ENCODE data around the gene OVCA2. TPM values are rescaled to one million over a fixed set of nuclear protein-coding genes. Genes with fewer than 3 reads are reported as not detected.
A peak's percentile ranks its signal among the peaks of the same experiment; 100 is the strongest.

OVCA2 gene
- total RNA-seq, 1 experiment from 2014 or later: 50.2 TPM

DNA sequence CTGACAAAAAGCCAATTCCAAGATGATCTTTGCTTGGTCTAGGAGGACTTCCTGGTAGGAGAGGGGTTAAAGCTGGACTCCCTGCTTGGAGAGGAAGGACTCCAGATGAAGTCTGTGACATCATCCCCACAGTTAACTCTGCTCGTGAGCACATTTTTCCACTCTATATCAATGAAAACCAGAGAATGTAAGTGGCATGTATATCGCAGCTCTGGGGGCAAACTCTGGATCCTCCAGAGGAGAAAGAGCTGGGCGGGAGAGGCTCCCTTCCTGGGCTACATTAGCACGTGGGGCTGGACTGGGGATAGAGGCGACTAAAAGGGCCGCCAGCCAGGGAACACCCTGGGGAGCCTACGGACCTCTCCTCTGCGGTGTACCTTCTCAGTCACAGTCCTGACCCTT lies 47.2 kb downstream of the OVCA2 start:
- Histone ChIP-seq H4K20me1 (ENCODE audit: insufficient read depth, low read depth, low read length) (no peaks in the 10 kb centered on the region), H3K4me2 (ENCODE audit: low read depth, low read length, poor library complexity, severe bottlenecking) (peak overlapping the region; percentile 62), H3K4me1 (ENCODE audit: low read length) (peaks cover 53% of the 10 kb centered on the region), H3K9me3 (ENCODE audit: low read length) (no peaks in the 10 kb centered on the region), H3K9me2 (replicated peaks; ENCODE audit: insufficient read depth, low read length) (no peaks in the 10 kb centered on the region), H3K4me3 (ENCODE audit: low read length) (peak overlapping the region; percentile 63; the same call in 1 of the 2 replicates), H3K27ac (ENCODE audit: low read length) (peak overlapping the region; percentile 72), H2AFZ (ENCODE audit: low read length) (peak overlapping the region; percentile 51; the same call in 1 of the 2 replicates), H3K36me3 (ENCODE audit: insufficient read depth, low read length) (no peaks in the 10 kb centered on the region), H3K27me3 (ENCODE audit: low read length) (no peaks in the 10 kb centered on the region), H3K79me2 (ENCODE audit: low read length) (no peaks in the 10 kb centered on the region), H3K9ac (ENCODE audit: low read length) (peak overlapping the region; percentile 69)
- no peak for DNase-seq

DNA sequence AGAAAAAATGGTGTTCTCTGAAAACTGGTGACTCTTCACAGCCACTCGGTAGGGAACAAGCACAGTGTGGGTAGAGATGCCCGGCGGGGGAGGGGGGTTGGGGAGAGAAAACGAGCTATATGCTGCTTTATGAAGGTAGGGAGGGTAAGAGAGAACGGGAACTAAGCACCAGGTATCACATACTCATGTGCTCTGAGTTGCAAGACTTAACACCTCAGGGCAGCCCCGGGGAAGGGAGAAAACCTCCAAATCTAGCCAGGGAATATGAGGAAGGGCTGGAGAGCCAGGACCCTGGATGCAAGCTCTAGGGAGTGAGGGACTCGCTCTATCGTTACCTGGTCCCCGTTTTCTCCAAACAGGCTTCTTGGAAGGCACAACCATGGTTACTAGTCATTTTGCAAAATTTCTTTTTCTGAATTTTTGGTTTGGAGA lies 48.4 kb downstream of the OVCA2 start:
- no peaks in the 10 kb centered on the region for H3K27me3 ChIP-seq (ENCODE audit: low read length)
- H2AFZ ChIP-seq (ENCODE audit: low read length): no peak overlapping the region
- H3K9me2 ChIP-seq (replicated peaks; ENCODE audit: insufficient read depth, low read length): no peaks in the 10 kb centered on the region
- no peaks in the 10 kb centered on the region for H3K79me2 ChIP-seq (ENCODE audit: low read length)
- peak overlapping the region; percentile 63 for H3K4me3 ChIP-seq (ENCODE audit: low read length)
- peak overlapping the region; percentile 72 for H3K27ac ChIP-seq (ENCODE audit: low read length)
- DNase-seq: peak; percentile 76
- H3K9ac ChIP-seq (ENCODE audit: low read length): peak overlapping the region; percentile 69
- no peaks in the 10 kb centered on the region for H3K9me3 ChIP-seq (ENCODE audit: low read length)
- H3K4me1 ChIP-seq (ENCODE audit: low read length): peaks cover 55% of the 10 kb centered on the region
- no peaks in the 10 kb centered on the region for H3K36me3 ChIP-seq (ENCODE audit: insufficient read depth, low read length)
- H4K20me1 ChIP-seq (ENCODE audit: insufficient read depth, low read depth, low read length): no peaks in the 10 kb centered on the region
- peak overlapping the region; percentile 62 for H3K4me2 ChIP-seq (ENCODE audit: low read depth, low read length, poor library complexity, severe bottlenecking)

DNA sequence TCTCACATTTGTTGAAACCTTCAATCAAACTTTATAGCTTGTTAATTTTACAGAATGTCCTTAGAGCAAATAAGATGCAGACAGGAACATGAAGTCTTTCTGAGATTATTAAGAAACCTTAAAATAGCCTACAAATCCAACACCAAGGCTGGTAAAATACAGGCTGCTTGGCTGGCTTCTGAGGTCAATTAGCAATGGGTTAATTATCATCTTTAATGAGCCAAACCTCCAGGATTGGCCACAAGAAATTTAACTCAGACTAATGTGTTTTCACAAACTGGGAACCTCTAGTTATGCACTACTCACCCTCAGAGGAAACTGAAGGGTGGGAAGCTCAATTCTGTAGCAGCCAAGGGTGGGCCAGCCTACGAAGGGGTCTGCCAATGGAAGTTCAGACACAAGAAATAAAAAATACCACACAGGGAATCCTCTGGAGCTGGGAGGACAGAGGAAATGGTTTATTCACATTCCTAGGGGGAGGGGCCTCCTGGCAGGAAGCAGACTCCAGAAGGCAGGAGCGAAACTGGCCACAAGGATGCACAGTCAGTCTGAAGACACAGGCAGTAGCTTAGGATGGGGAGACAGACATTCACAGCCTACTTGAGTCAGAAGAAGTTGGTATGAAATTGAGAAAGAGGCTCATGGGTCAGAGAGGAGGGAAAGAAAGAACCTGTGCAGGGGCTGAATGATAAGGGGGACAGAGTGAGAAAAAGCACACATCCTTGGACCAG lies 49.1 kb downstream of the OVCA2 start:
- H3K79me2 ChIP-seq (ENCODE audit: low read length): no peaks in the 10 kb centered on the region
- peak overlapping the region; percentile 63 for H3K4me3 ChIP-seq (ENCODE audit: low read length)
- H3K4me2 ChIP-seq (ENCODE audit: low read depth, low read length, poor library complexity, severe bottlenecking): peak overlapping the region; percentile 62
- DNase-seq: no peak
- H2AFZ ChIP-seq (ENCODE audit: low read length): no peak overlapping the region
- H3K36me3 ChIP-seq (ENCODE audit: insufficient read depth, low read length): no peaks in the 10 kb centered on the region
- H4K20me1 ChIP-seq (ENCODE audit: insufficient read depth, low read depth, low read length): no peaks in the 10 kb centered on the region
- peak overlapping the region; percentile 69 for H3K9ac ChIP-seq (ENCODE audit: low read length)
- peak overlapping the region; percentile 72; the same call in 1 of the 2 replicates for H3K27ac ChIP-seq (ENCODE audit: low read length)
- H3K9me3 ChIP-seq (ENCODE audit: low read length): no peaks in the 10 kb centered on the region
- no peaks in the 10 kb centered on the region for H3K27me3 ChIP-seq (ENCODE audit: low read length)
- H3K9me2 ChIP-seq (replicated peaks; ENCODE audit: insufficient read depth, low read length): no peaks in the 10 kb centered on the region
- H3K4me1 ChIP-seq (ENCODE audit: low read length): peaks cover 57% of the 10 kb centered on the region

DNA sequence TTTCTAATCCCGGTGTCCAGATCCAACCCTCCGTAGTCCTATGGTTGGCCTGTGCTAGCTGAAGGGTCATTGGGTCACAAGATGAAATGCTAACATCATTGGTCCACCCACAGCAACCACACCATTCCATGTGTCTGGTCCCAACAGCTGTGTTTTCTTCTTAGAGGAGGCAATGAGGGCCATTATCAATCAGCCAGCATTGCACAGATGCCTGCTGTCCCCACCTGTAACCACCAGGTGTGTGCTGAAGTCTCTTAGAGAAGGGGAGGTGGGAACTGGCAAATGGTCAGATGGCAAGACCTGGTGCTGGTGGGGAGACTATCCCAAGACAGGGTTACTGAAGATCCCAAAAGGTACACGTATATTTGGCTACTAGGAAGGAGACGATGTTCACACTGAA lies 50.4 kb downstream of the OVCA2 start:
- no peak overlapping the region for H2AFZ ChIP-seq (ENCODE audit: low read length)
- no peaks in the 10 kb centered on the region for H3K79me2 ChIP-seq (ENCODE audit: low read length)
- no peak overlapping the region for H3K4me3 ChIP-seq (ENCODE audit: low read length)
- no peak overlapping the region for H3K4me2 ChIP-seq (ENCODE audit: low read depth, low read length, poor library complexity, severe bottlenecking)
- no peak overlapping the region for H3K9ac ChIP-seq (ENCODE audit: low read length)
- H3K27ac ChIP-seq (ENCODE audit: low read length): no peak overlapping the region
- no peak for DNase-seq
- no peaks in the 10 kb centered on the region for H3K36me3 ChIP-seq (ENCODE audit: insufficient read depth, low read length)
- no peaks in the 10 kb centered on the region for H3K9me2 ChIP-seq (replicated peaks; ENCODE audit: insufficient read depth, low read length)
- no peaks in the 10 kb centered on the region for H4K20me1 ChIP-seq (ENCODE audit: insufficient read depth, low read depth, low read length)
- H3K27me3 ChIP-seq (ENCODE audit: low read length): no peaks in the 10 kb centered on the region
- no peaks in the 10 kb centered on the region for H3K9me3 ChIP-seq (ENCODE audit: low read length)
- H3K4me1 ChIP-seq (ENCODE audit: low read length): peaks cover 45% of the 10 kb centered on the region

Small RNA genes lying within 50 kb of the gene (small RNA-seq; reads per million reads assigned to genes)
- gene AC090617.9 (not detected), gene MIR132 (3.0 reads per million, percentile 66 among the genes with 10 or more reads in this experiment), gene MIR212 (1.5 reads per million, percentile 42 among the genes with 10 or more reads in this experiment), gene OVCA2 (not detected)

Other genes with a start within 250 kb of the OVCA2 start
- gene SMYD4, start 212.1 kb upstream of the OVCA2 start, total RNA-seq (2014; rRNA removed; shearing (Covaris generic); ENCODE audit: low replicate concordance): 13.9 and 23.2 TPM in 2 replicates
- 40.4 and 63.9 TPM in 2 replicates for gene RPA1, start 212.0 kb upstream of the OVCA2 start, total RNA-seq (2014; rRNA removed; shearing (Covaris generic); ENCODE audit: low replicate concordance)
- gene RTN4RL1, start 16.7 kb upstream of the OVCA2 start, total RNA-seq (2014; rRNA removed; shearing (Covaris generic); ENCODE audit: low replicate concordance): 0.11 and 0.30 TPM in 2 replicates
- 37.5 and 41.9 TPM in 2 replicates for gene DPH1, start 11.9 kb upstream of the OVCA2 start, total RNA-seq (2014; rRNA removed; shearing (Covaris generic); ENCODE audit: low replicate concordance)
- 3.2 and 13.9 TPM in 2 replicates for gene HIC1, start 13.1 kb downstream of the OVCA2 start, total RNA-seq (2014; rRNA removed; shearing (Covaris generic); ENCODE audit: low replicate concordance)